ENCODE data around the gene SLC12A4. TPM values are rescaled to one million over a fixed set of nuclear protein-coding genes. Genes with fewer than 3 reads are reported as not detected.

The SLC12A4 gene
- total RNA-seq, 1 experiment from 2014 or later: 33.2 TPM

- POLR2A ChIA-PET (ENCODE audit: unreplicated experiment): no interaction called here
- no peaks in the 10 kb centered on the region for H4K20me1 ChIP-seq (ENCODE audit: low read length)
These were observed 25.8 kb downstream of the SLC12A4 start for GRCh38 chr16:67942510-67943255.

GRCh38 chr16:67942200-67942509, 26.3 kb downstream of the SLC12A4 start:
- Histone ChIP-seq H3K27me3 (ENCODE audit: low read length) (no peaks in the 10 kb centered on the region), H4K20me1 (ENCODE audit: low read length) (no peaks in the 10 kb centered on the region), H3K9me2 (replicated peaks; ENCODE audit: low read length) (no peaks in the 10 kb centered on the region), H3K9ac (ENCODE audit: low read length) (no peak overlapping the region), H3F3A (ENCODE audit: low read length, unreplicated experiment) (no peaks in the 10 kb centered on the region), H3K4me2 (ENCODE audit: low read length) (no peak overlapping the region), H3K27ac (ENCODE audit: low read length) (no peak overlapping the region), H3K9me3 (ENCODE audit: low read length) (no peaks in the 10 kb centered on the region), H3K4me1 (ENCODE audit: insufficient read depth, low read length) (0 out of 2 replicates have a peak, but pooled peaks cover 2% of the 10 kb centered on the region), H3K4me3 (ENCODE audit: low read length) (no peak overlapping the region), H3K36me3 (ENCODE audit: low read depth, low read length) (no peaks in the 10 kb centered on the region), H3K79me2 (ENCODE audit: low read length) (peaks cover 4% of the 10 kb centered on the region), H2AFZ (ENCODE audit: low read length) (no peak overlapping the region)
- TF ChIP-seq CTCF (conservative IDR thresholded peaks at IDR 0.05; ENCODE audit: low read depth, low read length) (peak; percentile 65), EZH2 (IDR thresholded peaks at IDR 0.05; ENCODE audit: low read length, unreplicated experiment) (no peak)
- CTCF ChIA-PET: no interaction called here
- no TSS peak for BruUV-seq (replicated peaks)
- ATAC-seq (peak; percentile 69), DNase-seq (peak; percentile 27)
- POLR2A ChIA-PET (ENCODE audit: unreplicated experiment): no interaction called here
- intact Hi-C loops (cut with micrococcal nuclease): no loop called here

More at GRCh38 chr16:67942510-67943255, 25.8 kb downstream of the SLC12A4 start:
- intact Hi-C loops (cut with micrococcal nuclease): no loop called here
- no peak overlapping the region for H2AFZ ChIP-seq (ENCODE audit: low read length)
- no peaks in the 10 kb centered on the region for H3K79me2 ChIP-seq (ENCODE audit: low read length)
- no peaks in the 10 kb centered on the region for H3K4me1 ChIP-seq (ENCODE audit: insufficient read depth, low read length)
- H3K9me2 ChIP-seq (replicated peaks; ENCODE audit: low read length): no peaks in the 10 kb centered on the region
- H3K36me3 ChIP-seq (ENCODE audit: low read depth, low read length): no peaks in the 10 kb centered on the region
- H3K27ac ChIP-seq (ENCODE audit: low read length): no peak overlapping the region
- H3K4me3 ChIP-seq (ENCODE audit: low read length): no peak overlapping the region
- DNase-seq (no peak), ATAC-seq (no peak)
- CTCF ChIA-PET: no interaction called here
- no peaks in the 10 kb centered on the region for H3F3A ChIP-seq (ENCODE audit: low read length, unreplicated experiment)
- no peaks in the 10 kb centered on the region for H3K9me3 ChIP-seq (ENCODE audit: low read length)
- BruUV-seq (replicated peaks): TSS peak; percentile 3
- no peak overlapping the region for H3K9ac ChIP-seq (ENCODE audit: low read length)
- H3K27me3 ChIP-seq (ENCODE audit: low read length): no peaks in the 10 kb centered on the region
- H3K4me2 ChIP-seq (ENCODE audit: low read length): no peak overlapping the region
- TF ChIP-seq EZH2phosphoT487 (IDR thresholded peaks at IDR 0.05; ENCODE audit: borderline replicate concordance, low read length) (no peak), EZH2 (IDR thresholded peaks at IDR 0.05; ENCODE audit: low read length, unreplicated experiment) (no peak), CTCF (conservative IDR thresholded peaks at IDR 0.05; ENCODE audit: low read depth, low read length) (no peak)

GRCh38 chr16:67941469-67942199, 26.8 kb downstream of the SLC12A4 start:
- Histone ChIP-seq H3K36me3 (ENCODE audit: low read depth, low read length) (no peaks in the 10 kb centered on the region), H3K4me2 (ENCODE audit: low read length) (no peak overlapping the region), H3K79me2 (ENCODE audit: low read length) (peaks cover 10% of the 10 kb centered on the region), H2AFZ (ENCODE audit: low read length) (no peak overlapping the region), H4K20me1 (ENCODE audit: low read length) (no peaks in the 10 kb centered on the region), H3K27me3 (ENCODE audit: low read length) (no peaks in the 10 kb centered on the region), H3K27ac (ENCODE audit: low read length) (no peak overlapping the region), H3K9me3 (ENCODE audit: low read length) (no peaks in the 10 kb centered on the region), H3F3A (ENCODE audit: low read length, unreplicated experiment) (no peaks in the 10 kb centered on the region), H3K4me3 (ENCODE audit: low read length) (no peak overlapping the region), H3K4me1 (ENCODE audit: insufficient read depth, low read length) (0 out of 2 replicates have a peak, but pooled peaks cover 5% of the 10 kb centered on the region), H3K9ac (ENCODE audit: low read length) (no peak overlapping the region), H3K9me2 (replicated peaks; ENCODE audit: low read length) (no peaks in the 10 kb centered on the region)
- TF ChIP-seq EZH2phosphoT487 (IDR thresholded peaks at IDR 0.05; ENCODE audit: borderline replicate concordance, low read length): no peak
- no peak for TF ChIP-seq CTCF (conservative IDR thresholded peaks at IDR 0.05; ENCODE audit: low read depth, low read length)
- no peak for TF ChIP-seq EZH2 (IDR thresholded peaks at IDR 0.05; ENCODE audit: low read length, unreplicated experiment)
- DNase-seq: no peak
- ChIA-PET POLR2A (ENCODE audit: unreplicated experiment) (no interaction called here), CTCF (no interaction called here)
- ATAC-seq: peak; percentile 6; the same call in 1 of the 2 replicates
- intact Hi-C loops (cut with micrococcal nuclease): no loop called here
- no TSS peak for BruUV-seq (replicated peaks)

Measured in PC-3 (cell line).